Measurements from ENCODE around the gene SMYD2.
A peak's percentile ranks its signal among the peaks of the same experiment; 100 is the strongest.

Gene SMYD2

DNA sequence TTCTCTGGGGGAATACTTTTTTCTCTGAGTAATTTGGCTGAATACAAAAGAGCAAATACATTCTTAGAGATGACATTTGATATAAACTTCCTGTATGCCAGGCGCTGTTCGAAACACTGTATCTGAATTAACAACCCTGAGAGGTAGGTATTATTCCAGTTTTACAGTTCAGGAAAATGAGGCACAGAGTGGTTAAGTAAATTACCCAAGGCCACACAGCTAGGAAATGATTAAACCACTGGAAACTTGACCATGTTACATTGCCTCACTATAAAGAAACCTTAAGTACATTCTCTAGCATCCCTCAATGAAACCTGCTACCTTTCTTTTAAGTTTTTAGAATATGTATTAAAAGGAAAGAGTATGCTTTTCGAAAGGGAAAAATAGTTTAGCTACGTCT is 54.6 kb downstream of the SMYD2 start:
- TF ChIP-seq, protein P1, sequence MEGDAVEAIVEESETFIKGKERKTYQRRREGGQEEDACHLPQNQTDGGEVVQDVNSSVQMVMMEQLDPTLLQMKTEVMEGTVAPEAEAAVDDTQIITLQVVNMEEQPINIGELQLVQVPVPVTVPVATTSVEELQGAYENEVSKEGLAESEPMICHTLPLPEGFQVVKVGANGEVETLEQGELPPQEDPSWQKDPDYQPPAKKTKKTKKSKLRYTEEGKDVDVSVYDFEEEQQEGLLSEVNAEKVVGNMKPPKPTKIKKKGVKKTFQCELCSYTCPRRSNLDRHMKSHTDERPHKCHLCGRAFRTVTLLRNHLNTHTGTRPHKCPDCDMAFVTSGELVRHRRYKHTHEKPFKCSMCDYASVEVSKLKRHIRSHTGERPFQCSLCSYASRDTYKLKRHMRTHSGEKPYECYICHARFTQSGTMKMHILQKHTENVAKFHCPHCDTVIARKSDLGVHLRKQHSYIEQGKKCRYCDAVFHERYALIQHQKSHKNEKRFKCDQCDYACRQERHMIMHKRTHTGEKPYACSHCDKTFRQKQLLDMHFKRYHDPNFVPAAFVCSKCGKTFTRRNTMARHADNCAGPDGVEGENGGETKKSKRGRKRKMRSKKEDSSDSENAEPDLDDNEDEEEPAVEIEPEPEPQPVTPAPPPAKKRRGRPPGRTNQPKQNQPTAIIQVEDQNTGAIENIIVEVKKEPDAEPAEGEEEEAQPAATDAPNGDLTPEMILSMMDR (conservative IDR thresholded peaks at IDR 0.05; ENCODE audit: low read depth, low read length): no peak
- no peak overlapping the region for H3K4me3 ChIP-seq (ENCODE audit: low read depth, low read length)
- DNase-seq (ENCODE audit: low read depth): no peak

DNA sequence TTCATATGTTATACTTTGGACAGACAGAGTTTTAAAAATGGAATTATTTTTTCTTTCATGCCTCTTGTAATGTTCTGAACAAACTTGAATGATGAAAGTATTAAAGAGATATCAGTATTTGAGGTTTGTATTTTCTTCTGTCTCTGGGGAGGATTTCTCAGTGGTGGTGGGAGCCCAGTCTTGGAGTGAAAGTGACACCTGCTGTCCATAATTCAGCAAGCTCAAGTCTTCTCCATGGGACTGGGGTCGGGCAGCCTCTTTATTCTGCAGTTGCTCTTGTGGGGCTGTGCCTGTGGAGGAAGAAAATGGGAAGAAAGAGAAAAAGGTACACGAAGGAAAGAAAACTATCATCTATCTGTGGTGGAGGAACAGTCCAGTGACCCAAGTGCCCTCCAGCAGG is 56.1 kb downstream of the SMYD2 start:
- no peak overlapping the region for H3K4me3 ChIP-seq (ENCODE audit: low read depth, low read length)
- TF ChIP-seq, protein P1 (conservative IDR thresholded peaks at IDR 0.05; ENCODE audit: low read depth, low read length): no peak
- no peak for DNase-seq (ENCODE audit: low read depth)

DNA sequence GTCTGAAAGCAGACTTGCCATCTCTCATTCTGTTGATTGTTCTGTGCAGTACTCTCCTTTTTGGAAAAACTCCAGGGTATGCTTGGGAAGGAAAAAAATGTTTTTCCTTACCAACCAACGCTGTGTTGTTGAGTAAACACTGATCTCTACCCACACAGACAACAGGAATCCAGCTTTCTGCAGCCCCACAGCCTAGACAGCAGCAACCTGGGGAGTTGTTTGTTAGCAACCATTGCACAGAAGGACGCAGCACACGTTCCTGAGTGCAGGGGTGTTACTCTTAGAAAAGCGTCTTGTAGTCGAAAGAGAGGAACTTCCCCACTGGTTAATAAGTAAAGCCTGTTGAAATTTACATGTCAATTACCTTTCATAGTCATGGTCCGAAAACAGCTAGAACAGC is 56.6 kb downstream of the SMYD2 start:
- peak; percentile 84 for DNase-seq (ENCODE audit: low read depth)
- TF ChIP-seq, protein P1 (conservative IDR thresholded peaks at IDR 0.05; ENCODE audit: low read depth, low read length): no peak

DNA sequence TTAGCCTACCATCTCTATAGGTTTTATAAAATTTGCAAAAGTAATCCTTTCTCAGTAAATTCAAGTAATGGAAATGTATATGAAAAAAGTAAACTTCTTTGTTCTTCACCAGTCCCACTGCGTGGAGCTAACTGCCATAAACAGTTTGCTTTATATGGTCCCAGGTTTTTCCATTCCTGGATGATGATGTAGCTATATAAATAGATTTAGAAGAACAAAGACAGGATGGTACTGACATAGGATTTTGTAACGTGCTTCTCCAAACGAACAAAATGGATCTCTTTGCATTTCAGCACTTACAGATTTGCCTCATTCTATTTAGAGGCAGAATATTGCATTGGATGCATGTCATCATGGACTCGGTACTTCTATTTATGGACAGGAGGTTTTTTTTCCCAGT is 57.3 kb downstream of the SMYD2 start:
- no peak overlapping the region for H3K4me3 ChIP-seq (ENCODE audit: low read depth, low read length)
- no peak for DNase-seq (ENCODE audit: low read depth)
- TF ChIP-seq, protein P1 (conservative IDR thresholded peaks at IDR 0.05; ENCODE audit: low read depth, low read length): no peak

More for the DNA sequence above, 56.6 kb downstream of the SMYD2 start:
- H3K4me3 ChIP-seq (ENCODE audit: low read depth, low read length): no peak overlapping the region

DNA sequence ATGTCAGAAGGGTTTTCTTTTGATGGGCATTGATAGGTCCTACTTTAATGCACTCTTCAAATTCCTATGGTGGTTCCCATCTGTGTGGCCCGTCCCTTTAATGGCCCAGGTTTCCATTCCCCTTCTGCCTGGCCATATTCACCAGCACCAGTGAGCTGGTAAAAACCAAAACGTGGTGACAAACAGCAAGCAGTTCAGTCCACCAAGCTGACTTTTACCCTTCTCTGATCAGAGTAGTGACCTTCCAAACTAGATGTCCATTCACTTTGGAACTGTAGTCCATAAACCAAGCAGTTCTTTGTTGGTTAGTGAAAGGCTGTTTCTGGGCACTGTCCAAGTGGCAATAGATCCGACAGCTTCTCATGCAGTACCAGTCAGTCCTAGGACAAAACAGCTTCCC is 60.5 kb downstream of the SMYD2 start:
- no peak overlapping the region for H3K4me3 ChIP-seq (ENCODE audit: low read depth, low read length)
- TF ChIP-seq, protein P1 (conservative IDR thresholded peaks at IDR 0.05; ENCODE audit: low read depth, low read length): no peak
- DNase-seq (ENCODE audit: low read depth): no peak

DNA sequence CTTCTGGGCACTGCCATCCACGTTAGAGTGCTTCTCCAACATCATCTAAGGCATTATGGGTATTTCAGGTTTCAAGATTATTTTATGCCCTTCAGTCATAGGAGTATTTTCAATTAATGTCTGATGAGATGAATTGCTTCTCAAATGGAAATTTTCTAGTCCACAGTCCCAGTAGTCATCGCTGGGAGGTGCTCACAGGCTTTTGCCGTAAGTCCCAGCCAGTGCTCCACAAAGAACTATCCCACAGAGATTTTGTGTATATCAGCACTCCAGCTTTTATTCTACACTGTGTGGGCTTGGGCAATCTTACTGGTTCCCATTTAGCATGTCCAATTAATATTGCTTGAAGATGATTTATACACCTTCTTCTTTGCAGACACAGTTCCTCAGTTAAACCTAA is 61.0 kb downstream of the SMYD2 start:
- DNase-seq (ENCODE audit: low read depth): no peak

DNA sequence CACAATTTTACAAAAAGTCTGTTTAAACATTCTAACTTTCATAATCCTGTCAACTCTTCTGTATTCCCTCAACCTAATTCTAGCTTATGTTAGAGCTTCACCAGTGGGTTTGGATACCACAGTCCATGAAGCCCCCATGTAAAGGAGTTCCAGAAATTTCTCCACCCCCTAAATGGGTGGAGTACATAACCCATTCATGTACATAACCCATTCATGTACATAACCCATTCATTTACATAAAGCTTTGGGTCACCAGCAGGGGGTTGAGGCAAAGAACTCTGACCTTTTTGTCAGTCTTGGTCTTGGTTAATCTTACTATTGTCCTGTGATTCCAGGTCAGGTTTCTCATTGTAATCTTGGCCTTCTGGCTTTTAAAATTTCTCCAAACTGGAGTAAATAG is 61.6 kb downstream of the SMYD2 start:
- TF ChIP-seq, protein P1 (conservative IDR thresholded peaks at IDR 0.05; ENCODE audit: low read depth, low read length): no peak
- no peak overlapping the region for H3K4me3 ChIP-seq (ENCODE audit: low read depth, low read length)
- no peak for DNase-seq (ENCODE audit: low read depth)

More for the DNA sequence above, 61.0 kb downstream of the SMYD2 start:
- TF ChIP-seq, protein P1 (conservative IDR thresholded peaks at IDR 0.05; ENCODE audit: low read depth, low read length): peak; percentile 28
- H3K4me3 ChIP-seq (ENCODE audit: low read depth, low read length): no peak overlapping the region

All from choroid plexus epithelial cell (primary cell).